ENCODE measurements around the gene LAGE3.

LAGE3 gene, protein sequence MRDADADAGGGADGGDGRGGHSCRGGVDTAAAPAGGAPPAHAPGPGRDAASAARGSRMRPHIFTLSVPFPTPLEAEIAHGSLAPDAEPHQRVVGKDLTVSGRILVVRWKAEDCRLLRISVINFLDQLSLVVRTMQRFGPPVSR

DNA sequence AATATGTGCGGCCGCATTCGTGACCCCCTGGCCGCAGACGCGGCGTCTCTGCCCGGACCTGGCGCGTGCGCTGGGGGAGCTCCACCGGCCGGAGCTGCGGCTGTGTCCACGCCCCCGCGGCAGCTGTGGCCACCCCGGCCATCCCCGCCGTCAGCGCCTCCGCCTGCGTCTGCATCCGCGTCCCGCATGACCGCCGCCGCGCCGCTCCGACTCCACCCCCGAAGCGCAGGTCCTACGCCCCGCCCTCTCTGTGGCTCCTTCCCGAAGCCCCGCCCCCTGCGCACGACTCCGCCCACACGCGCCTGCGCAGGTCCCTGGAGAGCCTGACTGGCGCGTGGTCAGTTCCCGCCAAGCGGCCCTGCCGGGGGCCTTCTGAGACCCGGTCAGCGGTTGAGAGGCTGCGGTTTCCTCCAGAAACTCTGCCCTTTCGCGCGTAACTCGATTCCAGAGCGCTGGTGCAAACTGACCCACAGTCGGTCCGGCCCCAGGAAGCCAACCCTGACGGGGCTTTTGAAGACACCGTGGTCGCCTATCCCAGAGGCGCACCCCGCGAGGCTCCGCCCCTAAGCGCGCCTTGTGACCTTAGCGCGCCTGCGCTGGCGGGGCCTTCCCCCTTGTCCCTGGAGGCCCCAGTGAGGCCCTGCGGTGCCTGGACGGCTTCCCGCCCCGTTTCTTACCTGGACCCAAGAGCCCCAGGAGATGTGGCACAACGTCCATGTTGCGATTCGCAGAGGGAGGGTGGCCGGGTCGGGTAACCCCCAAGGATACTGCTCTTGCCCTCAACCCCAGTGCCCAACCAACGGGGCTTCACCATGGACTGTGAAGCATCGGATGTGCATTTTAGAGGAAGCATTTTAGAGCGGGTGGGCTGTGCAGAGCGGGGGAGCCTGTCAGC is at the start of gene LAGE3:
TSS of gene LAGE3 (minus strand) at position 554 of the 895 bp plus-strand sequence. CDS start at position 188, 366 bp downstream.
- peak; percentile 93 for DNase-seq

DNA sequence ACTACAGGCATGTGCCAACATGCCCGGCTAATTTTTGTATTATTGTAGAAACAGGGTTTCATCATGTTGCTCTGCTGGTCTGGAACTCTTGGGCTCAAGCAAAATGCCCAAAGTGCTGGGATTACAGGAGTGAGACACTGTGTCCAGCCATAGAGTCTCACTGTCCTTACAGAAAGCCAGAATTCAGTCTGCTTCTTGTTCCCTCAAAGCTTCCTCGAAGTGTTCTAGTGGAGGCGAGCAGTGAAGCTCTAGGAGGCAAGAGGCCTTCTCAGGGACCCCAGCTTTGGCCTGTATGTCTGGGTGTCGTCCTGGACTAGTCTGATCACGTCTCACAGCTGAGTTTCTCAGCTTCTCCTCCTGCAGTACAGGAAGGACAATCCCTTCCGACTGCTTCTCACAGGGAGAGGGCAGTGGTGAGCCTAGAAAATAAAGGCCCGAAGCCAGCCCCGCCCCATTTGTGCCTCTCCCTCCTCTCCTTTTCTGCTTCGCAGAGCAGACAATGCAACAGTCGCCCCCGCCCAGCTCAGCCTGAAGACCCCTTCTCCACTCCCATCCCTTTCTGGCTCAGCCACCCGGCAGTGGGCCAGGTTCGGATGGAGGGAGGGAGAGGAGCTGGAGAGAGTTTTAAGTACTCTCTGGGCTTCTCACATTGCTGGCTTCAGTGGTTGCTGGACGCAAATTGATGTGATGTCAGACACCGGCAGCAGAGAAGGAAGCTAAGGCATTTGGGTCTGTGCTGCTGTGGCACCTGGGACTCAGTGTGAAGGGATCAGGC is 48.0 kb upstream of the LAGE3 start:
- peak; percentile 65 for DNase-seq

DNA sequence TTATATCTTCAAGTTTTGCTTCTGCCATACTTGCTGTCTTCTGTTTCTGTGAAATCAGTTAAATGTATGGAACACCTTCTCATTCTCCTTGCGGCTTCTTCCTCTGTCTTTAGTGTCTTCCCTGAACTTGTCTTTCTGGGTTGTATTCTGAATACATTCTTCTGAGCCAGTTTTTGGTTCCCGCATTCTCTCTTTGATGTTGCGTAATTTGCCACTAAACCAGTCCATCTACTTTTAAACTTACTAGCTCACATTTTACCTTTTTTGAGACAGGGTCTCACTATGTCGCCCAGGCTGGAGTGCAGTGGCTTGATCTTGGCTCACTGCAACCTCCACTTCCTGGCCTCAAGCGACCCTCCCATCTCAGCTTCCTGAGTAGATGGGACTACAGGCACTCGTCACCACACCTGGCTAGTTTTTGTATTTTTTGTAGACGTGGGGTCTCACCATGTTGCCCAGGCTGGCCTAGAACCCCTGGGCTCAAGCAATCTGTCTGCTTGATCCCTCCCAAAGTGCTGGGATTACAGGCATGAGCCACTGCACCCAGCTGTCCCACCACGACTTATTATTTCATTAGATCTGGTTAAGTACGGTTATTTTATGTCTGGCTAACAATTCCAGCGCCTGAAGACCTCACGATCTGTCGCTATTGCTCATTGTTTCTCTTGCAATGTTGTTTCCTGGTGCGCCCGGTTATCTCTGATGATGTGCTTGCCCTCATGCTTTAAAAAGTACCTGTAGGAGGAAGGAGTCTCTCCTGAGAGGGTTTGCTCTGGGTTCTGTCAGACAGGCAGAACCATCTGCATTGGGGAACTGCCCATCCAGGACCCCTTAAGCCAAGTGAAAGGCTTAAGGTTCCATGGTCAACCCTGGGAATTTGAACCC is 46.8 kb upstream of the LAGE3 start:
- DNase-seq: no peak

- DNase-seq: no peak
Measured at GRCh38 chrX:154519389-154519788, 40.3 kb upstream of the LAGE3 start.

GRCh38 chrX:154517101-154517781 is 38.2 kb upstream of the LAGE3 start:
- DNase-seq: no peak

DNA sequence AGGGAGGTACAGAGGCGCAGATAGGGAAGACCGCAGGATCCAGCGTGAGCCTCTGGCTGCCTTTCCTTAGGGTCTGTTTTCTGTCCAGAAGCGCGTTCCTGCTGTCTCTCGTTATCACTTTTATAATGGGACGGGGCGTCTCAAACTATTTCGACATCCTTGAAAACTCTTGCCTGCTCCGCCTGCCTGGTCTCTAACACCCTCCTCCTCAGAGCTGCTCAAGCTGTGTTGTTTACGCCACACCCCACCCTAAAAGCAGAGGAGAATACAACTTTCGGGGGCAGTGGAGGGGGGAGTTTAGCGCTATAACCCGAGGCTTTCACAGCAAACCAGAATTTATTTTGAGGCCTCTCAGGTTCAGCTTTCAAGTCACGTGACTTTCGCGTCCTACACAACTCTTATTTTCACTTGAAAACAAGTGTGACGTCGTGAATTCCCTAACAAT is 37.6 kb upstream of the LAGE3 start:
- no peak for DNase-seq

- peak; percentile 91 for DNase-seq
Measured at GRCh38 chrX:154515966-154516655, 37.0 kb upstream of the LAGE3 start, which contains the start of gene FAM3A. FAM3A (minus strand) TSS chrX:154516232; CDS start chrX:154515772, 460 bp downstream.

- peak; percentile 12 for DNase-seq
Measured at GRCh38 chrX:154515090-154515965, 36.2 kb upstream of the LAGE3 start.

DNA sequence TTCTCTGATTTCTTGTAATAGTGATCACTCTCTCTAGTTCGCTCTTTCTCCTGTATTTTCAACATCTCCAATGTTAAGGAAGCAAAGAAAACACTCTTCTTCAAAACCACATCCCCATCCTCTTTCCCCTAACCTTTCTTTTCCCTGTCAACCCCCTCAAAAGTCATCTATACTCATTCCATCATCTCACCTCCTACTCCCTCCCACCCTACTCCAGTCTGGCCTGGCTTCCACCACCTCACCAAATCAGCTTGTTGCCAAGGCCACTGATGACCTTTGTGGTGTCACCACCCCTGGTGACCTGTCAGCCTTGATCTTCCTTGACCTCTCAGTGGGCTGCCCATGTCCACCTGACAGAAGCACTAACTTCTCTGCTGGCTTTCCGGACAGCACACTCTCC is 34.6 kb upstream of the LAGE3 start:
- no peak for DNase-seq

DNA sequence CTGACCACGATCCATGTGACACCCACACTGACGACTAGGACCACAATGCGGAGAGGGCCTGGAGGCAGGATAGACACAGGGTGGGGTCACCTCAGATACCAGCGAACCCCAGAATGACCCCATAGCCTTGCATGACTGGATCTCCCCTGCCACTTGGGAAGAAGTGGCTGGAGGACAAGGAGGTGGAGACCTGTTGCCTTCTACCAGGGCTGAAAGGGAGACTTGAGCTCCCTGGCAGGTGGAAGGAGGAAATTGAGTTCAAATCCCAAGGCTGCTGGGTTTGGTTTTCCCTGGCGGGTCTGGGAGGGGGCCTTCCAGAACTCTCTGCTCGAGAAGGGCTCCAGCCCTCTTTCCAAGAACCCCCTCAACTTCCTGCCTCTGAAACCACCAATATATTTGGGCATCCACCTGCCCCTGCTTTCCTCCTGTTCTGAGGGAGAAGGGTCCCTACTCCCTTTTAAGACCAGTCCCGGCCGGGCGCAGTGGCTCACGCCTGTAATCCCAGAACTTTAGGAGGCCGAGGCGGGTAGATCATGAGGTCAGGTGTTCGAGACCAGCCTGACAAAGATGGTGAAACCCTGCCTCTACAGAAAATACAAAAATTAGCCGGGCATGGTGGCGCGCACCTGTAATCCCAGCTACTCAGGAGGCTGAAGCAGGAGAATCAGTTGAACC is 33.9 kb upstream of the LAGE3 start:
- DNase-seq: no peak

GRCh38 chrX:154511761-154512160 is 32.7 kb upstream of the LAGE3 start:
- no peak for DNase-seq

DNA sequence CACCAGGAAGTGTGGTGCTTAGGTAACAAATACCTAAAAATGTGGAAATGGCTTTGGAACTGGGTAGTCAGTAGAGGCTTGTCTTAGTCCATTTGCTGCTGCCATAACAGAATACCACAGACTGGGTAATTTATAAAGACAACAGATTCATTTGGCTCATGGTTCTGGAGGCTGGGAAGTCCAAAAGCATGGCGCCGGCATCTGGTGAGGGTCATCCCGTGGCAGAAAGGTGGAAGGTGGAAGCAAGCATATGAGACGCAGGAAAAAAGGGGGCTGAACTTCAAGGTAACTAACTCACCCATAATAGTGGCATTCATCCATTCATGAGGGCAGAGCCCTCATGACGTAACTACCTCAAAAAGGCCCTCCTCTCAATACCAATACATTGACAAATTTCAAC is 30.4 kb upstream of the LAGE3 start:
- no peak for DNase-seq

GRCh38 chrX:154508384-154508745 is 29.3 kb upstream of the LAGE3 start:
- DNase-seq: no peak

DNA sequence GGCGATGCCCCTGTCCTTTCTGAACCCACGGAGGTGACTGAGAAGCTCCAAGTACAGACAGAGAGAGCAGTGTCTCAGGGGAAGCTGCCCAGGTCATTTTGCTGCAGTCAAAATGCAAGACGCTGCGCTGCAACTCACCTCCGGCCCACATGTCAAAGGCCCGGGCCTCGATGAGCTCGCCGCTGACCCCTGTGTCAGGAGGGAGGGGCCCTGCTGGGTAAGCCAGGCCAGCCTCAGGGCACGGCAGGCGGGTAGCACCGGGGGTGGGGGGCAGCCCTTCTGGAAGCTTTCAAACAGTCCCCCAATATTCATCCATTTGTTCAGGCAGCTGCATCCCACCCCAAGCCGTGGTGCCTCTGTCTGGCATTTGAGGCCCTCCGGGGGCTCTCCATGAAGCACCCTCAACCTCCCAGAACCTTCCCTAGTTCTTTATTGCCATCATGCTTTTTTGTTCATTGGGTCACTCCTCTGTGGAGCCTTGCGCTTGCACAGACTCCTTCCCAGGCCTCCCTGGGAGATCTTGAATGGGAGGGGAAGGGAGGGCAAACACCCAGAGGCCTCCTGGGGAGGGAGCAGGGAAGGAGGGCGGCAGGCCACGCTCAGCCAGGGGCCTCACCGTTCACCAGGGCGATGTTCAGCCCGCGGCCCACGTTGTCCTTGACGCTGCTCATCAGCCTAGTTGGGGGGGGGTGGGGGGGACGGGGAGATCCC is 28.7 kb upstream of the LAGE3 start:
- DNase-seq: no peak

DNA sequence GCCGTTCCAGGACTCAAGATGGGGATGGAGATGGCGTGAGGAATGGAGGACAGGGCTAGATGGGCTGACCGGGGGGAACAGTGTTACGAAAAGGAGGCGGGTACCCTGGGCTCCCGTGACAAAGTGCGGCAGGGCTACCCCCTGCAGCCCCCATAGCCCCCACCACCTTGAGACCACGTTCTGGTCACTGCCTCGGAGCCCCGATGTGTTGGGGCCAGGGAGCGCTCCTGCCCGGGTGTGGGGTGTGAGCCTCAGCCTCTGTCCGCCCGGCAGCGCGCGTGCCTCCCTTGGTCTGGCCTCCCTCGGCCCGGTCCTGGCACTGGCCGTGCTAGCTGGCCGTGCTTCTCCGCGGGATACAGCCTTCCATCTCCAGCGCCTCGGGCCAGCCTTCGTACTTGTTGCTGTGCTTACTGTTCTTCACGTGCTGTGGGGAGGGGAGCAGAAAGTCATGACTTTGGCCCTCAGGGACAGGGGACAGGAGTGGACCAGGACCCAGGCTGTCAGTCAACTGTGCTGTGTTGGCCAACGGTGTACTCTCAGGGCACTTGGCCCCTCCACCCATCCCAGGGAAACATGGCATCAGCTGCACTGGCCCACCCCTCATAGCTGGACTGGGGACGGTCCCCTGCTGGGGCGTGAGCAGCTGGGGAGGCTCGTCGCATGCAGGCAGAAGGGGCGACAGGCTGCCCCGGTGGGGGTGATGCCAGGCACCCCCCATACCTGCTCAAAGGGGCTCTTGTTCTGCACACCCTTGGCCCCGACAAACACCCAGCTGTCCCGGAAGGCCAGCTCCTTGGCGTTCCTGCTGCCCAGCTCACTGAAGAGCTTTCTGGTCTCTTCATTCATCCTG is 27.6 kb upstream of the LAGE3 start:
- no peak for DNase-seq

- DNase-seq: no peak
Measured at GRCh38 chrX:154505734-154506133, 26.7 kb upstream of the LAGE3 start.

DNA sequence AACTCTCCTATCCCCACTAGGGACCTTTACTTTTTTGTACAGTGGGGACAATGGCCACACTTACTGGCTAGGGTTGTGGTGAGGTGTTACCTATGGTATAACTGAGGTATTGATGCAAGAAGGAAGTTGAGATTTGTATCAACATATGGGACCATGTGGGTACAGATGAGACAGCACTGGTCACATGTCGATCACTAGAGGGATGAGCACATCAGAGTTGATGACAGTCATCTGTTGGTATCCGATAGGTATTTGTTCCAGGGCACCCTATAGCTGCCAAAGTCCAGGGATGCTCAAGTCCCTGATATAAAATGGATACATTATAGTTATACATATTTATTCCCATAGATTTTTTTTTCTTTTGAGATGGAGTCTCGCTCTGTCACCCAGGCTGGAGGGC is 23.9 kb upstream of the LAGE3 start:
- DNase-seq: no peak

GRCh38 chrX:154502098-154502497 is 23.0 kb upstream of the LAGE3 start:
- no peak for DNase-seq
